Measurements from ENCODE around the gene PSME3. TPM values are rescaled to one million over a fixed set of nuclear protein-coding genes. Genes with fewer than 3 reads are reported as not detected.
A peak's percentile ranks its signal among the peaks of the same experiment; 100 is the strongest.

The PSME3 gene
- total and polyA plus RNA-seq, 9 of the 15 experiments (the other 6 are each of a cell fraction or from before 2014, with no cell fraction given): 31.2 to 275 (median 141) TPM

DNA sequence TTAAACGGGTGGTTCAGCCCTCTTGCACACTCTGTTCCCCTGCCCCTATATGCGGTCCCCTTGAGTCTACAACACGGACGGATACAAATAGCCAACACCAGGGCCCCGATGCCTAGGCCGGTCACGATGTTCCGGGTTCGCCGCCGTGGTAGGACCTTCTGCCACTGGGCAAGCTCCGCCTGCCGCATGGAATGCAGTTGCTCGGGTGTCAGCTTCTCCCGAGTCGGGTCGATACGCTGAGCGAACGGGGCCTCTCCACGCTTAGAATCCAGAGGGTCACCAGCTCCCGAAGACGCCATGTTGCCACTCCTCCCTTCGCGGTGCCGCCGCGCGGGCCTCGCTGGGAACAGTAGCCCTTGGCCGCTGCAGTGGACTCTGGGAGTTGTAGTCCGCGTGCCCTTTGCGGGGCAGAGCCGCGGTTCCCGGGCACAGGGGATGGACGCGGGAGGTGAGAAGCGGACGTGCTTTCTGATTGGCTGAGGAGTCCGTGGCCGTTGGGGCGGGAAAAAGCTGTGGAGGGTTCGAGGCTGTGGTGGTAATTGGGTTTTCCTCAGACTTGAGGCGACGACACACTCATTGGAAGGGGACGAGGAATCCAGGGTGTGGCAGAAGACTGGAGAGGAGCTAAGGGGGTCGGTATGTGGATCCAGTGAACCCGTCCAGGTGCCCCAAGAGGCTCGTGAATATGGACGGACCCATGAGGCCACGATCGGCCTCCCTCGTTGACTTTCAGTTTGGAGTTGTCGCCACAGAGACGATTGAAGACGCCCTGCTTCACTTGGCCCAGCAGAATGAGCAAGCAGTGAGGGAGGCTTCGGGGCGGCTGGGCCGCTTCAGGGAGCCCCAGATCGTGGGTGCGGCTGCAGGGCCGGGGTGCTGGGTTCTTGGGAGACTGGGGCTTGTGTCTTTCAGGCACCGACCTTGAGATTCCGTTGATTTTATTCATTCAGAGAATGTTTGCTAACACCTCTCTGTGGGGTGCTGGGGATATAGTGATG, 34.5 kb upstream of the PSME3 start, which contains the start of the genes CNTD1 and COA3 (continued):
- TF ChIP-seq ESRRA (IDR thresholded peaks at IDR 0.05; ENCODE audit: borderline replicate concordance, low read depth) (peak; percentile 45; the same call in 1 of the 2 replicates), ATF1 (CRISPR knock-in tag; IDR thresholded peaks at IDR 0.05) (no peak), ATF1 (tag; IDR thresholded peaks at IDR 0.05) (peak; percentile 72), MBD2 (IDR thresholded peaks at IDR 0.05; ENCODE audit: borderline replicate concordance, low read depth) (peak; percentile 84), ZKSCAN1 (IDR thresholded peaks at IDR 0.05; ENCODE audit: low read depth, low read length) (peak; percentile 48; the same call in 1 of the 2 replicates), PREB (CRISPR knock-in tag; IDR thresholded peaks at IDR 0.05) (0 out of 2 replicates have a peak, but pooled peaks have one; percentile 80), TAF9B (IDR thresholded peaks at IDR 0.05; ENCODE audit: partially characterized antibody) (no peak), ZNF395 (CRISPR knock-in tag; IDR thresholded peaks at IDR 0.05) (peak; percentile 58; the same call in 1 of the 2 replicates), PTRF (tag; IDR thresholded peaks at IDR 0.05) (no peak), EP400 (IDR thresholded peaks at IDR 0.05) (peak; percentile 74; the same call in 1 of the 2 replicates), GABPB1 (CRISPR knock-in tag; IDR thresholded peaks at IDR 0.05) (peak; percentile 66; the same call in 1 of the 2 replicates), ELF2 (CRISPR knock-in tag; IDR thresholded peaks at IDR 0.05) (peak; percentile 41; the same call in 1 of the 2 replicates), SOX6 (IDR thresholded peaks at IDR 0.05) (no peak), BRF2 (IDR thresholded peaks at IDR 0.05; ENCODE audit: borderline replicate concordance, insufficient read depth, insufficient read length) (no peak), MTA2 (IDR thresholded peaks at IDR 0.05; ENCODE audit: low read depth) (no peak), ZC3H8 (IDR thresholded peaks at IDR 0.05) (0 out of 2 replicates have a peak, but pooled peaks have one; percentile 50), SMARCA5 (IDR thresholded peaks at IDR 0.05) (peak; percentile 83; the same call in 1 of the 2 replicates), TARDBP (IDR thresholded peaks at IDR 0.05) (peak; percentile 34; the same call in 1 of the 2 replicates), E2F1 (CRISPR knock-in tag; IDR thresholded peaks at IDR 0.05) (peak; percentile 83), MYBL2 (IDR thresholded peaks at IDR 0.05; ENCODE audit: low read depth) (peak; percentile 23; the same call in 1 of the 2 replicates), MYBL2 (CRISPR knock-in tag; IDR thresholded peaks at IDR 0.05; ENCODE audit: borderline replicate concordance) (no peak), YBX1 (IDR thresholded peaks at IDR 0.05) (no peak)
- TF ChIP-seq, protein P1, sequence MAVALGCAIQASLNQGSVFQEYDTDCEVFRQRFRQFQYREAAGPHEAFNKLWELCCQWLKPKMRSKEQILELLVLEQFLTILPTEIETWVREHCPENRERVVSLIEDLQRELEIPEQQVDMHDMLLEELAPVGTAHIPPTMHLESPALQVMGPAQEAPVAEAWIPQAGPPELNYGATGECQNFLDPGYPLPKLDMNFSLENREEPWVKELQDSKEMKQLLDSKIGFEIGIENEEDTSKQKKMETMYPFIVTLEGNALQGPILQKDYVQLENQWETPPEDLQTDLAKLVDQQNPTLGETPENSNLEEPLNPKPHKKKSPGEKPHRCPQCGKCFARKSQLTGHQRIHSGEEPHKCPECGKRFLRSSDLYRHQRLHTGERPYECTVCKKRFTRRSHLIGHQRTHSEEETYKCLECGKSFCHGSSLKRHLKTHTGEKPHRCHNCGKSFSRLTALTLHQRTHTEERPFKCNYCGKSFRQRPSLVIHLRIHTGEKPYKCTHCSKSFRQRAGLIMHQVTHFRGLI (CRISPR knock-in tag; IDR thresholded peaks at IDR 0.05): no peak

Data from K562 (cell line).